Right renal pelvis (tissue), 4 donors: ENCODE measurements around the gene LMO7. TPM values are rescaled to one million over a fixed set of nuclear protein-coding genes. Genes with fewer than 3 reads are reported as not detected.
A peak's percentile ranks its signal among the peaks of the same experiment; 100 is the strongest.
"Not testable (repeated sequence)": the region's sequence is repeated elsewhere in the genome, so short reads cannot be mapped to it uniquely, and the experiment has no call there.

Source experiments
- DNase-seq, 4 donors: peaks; one replicate each; pipeline ENCODE4 v3.0.0-alpha.2; 2013; ENCODE audit warnings: low read depth in 4 of 4, low spot score in 3 of 4, missing footprints in 1 of 4
- polyA plus RNA-seq, 4 donors: library from polyadenylated mRNA; unstranded; fragments of 120-200 nt; gene quantifications; one replicate each; pipeline ENCODE4 v1.2.1, GENCODE V29; 2013; ENCODE audit not compliant: insufficient read length in 4 of 4

LMO7 gene
- polyA plus RNA-seq, 4 donors, result 68.2 to 101 (median 79.5) TPM

DNA sequence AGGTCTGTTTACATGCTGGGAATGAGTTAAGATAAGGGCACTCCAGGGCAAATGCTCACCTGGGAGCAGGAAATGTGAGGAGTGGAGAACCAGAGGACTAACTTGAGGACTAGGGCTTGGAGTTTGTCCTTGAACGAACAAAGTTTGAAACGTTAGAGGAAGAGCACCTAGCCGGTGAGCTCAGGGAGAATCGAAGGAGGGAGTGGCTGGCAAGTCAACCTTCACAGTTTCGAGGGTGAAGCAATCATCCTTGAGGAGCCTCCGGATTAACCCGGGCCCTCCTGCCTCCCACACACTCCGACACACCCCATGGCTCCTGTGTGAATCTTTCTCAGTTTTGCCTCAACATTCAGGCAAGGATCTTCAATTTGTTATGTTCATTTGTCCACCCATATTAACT lies 58.6 kb downstream of the LMO7 start:
- no peak for DNase-seq

DNA sequence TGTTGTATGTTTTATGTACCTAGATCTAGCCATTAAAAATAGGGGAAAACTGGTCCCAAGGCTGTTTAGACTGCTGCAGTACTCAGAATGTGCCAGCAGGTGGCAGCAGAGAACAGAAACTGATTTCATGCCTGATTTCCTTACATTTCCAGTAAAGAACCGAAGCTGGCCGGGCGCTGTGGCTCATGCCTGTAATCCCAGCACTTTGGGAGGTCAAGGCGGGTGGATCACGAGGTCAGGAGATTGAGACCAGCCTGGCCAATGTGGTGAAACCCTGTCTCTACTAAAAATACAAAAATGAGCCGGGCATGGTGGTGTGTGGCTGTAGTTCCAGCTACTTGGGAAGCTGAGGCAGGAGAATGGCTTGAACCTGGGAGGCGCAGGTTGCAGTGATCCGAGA lies 59.8 kb downstream of the LMO7 start:
- DNase-seq, result peak; percentile 53 to 82 (median 74)

GRCh38 chr13:75699062-75699461 lies 62.9 kb downstream of the LMO7 start:
- DNase-seq, result no peak

- DNase-seq, result not testable (repeated sequence)
Measured at GRCh38 chr13:75699717-75700116, 63.6 kb downstream of the LMO7 start.

DNA sequence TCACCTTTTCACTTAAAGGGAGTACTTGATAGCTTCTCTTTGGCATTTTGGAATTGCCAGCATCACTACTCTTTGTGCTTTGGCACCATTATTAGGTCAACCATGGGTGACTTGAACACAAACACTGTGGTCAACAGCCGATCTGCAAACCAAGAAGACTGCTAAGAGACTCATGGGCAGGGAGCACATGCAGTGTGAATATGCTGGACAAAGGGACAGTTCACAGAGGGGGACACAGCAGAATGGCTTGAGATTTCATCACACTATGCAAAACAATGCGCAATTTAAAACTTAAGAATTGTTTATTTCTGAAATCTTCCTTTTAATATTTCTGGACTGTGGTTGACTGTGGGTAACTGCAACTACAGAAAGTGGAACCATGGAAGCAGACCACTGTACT lies 64.4 kb downstream of the LMO7 start:
- DNase-seq, result no peak

- DNase-seq, result no peak
Measured at GRCh38 chr13:75702476-75702875, 66.3 kb downstream of the LMO7 start.

GRCh38 chr13:75703769-75704168 lies 67.6 kb downstream of the LMO7 start:
- no peak for DNase-seq

DNA sequence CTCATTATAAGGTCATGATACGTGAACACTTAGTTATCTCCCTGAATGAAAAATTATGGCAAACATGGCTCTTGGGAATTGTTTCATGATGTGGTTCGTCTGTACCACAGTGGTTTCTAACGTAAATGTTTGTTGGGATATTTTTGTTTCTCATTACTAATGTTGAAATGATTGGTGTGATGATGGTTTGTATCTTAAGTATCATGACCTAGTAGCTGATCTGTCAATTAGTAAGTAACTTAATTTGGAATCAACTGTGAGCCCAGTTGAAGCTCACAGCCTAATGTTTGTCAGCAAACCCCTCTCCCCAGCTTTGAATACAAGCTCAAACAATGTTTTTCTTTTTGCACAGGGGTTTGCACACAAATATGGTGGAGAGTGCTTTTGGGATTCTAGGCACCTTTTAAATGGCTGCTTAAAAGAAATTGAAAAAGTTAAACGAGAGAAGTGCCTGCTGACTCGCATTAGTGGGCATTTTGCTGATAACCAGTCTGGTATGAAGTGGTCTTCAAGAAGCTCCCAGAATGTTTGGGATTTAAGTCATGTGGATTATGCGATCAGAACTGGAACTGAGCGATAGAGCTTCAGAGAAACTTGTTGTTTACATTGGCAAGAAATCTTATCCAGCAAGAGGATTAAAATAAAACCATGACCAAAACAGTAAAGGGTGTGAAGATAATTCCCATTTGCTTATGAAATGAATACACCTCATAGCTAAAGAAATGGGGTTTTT lies 68.2 kb downstream of the LMO7 start:
- no peak for DNase-seq

DNA sequence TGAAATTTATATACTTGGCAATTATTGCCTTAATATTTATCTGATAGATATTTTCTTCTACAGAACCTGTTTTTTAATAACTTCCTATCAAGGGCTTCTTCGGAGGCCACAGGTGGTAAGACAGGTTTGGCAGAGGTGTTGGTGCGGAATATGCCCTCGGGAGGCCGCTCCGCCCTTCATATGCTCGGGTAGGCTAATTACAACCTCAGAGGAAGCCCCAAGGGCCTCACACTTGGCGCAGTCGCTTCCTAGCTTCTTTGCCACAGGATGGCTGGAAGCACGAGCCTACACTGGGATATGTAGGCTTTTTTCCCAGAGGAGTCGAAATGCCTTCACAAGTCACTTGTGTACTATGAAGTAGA lies 68.8 kb downstream of the LMO7 start:
- no peak for DNase-seq

GRCh38 chr13:75705395-75705794 lies 69.3 kb downstream of the LMO7 start:
- no peak for DNase-seq

GRCh38 chr13:75705908-75706307 lies 69.8 kb downstream of the LMO7 start:
- DNase-seq, result no peak

GRCh38 chr13:75713852-75714251 lies 77.7 kb downstream of the LMO7 start:
- DNase-seq, result no peak

GRCh38 chr13:75715601-75716523 lies 79.7 kb downstream of the LMO7 start:
- no peak for DNase-seq

DNA sequence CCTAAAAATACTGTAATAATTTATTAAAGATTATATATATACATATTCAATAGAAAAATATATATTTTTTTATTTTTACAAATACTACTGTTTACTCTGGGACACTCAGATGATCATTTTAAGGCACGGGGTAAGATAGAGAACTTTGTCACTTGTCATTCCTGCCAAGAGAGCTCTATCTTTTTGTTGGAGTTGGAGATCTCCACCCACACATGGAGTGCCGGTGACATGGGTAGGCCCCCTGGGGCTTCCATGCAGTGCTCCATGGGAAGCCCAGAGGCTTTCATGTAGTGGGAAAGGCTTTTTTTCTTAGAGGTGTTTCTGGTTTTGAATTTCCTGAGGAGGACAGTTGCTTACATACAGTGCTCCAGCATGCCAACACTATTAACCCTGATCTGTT lies 81.4 kb downstream of the LMO7 start:
- no peak for DNase-seq

DNA sequence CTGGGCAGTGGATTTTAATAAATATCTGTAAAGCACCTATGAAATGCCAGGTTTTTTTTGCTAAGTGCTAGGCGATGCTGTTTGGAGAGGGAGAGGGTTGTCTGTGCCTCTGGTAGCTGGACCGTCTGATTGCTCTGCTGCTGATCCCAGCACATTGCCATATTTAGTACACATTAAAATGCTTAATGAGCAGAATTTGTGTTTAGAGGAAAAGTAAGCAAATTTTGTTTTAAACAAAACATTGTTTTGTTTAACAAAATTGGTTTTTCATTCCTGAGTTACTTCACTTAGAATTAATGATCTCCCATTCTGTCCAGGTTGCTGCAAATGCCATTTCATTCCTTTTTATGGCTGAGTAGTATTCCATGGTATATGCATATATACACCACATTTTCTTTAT lies 85.2 kb downstream of the LMO7 start:
- no peak for DNase-seq

GRCh38 chr13:75723901-75724300 lies 87.8 kb downstream of the LMO7 start:
- no peak for DNase-seq

DNA sequence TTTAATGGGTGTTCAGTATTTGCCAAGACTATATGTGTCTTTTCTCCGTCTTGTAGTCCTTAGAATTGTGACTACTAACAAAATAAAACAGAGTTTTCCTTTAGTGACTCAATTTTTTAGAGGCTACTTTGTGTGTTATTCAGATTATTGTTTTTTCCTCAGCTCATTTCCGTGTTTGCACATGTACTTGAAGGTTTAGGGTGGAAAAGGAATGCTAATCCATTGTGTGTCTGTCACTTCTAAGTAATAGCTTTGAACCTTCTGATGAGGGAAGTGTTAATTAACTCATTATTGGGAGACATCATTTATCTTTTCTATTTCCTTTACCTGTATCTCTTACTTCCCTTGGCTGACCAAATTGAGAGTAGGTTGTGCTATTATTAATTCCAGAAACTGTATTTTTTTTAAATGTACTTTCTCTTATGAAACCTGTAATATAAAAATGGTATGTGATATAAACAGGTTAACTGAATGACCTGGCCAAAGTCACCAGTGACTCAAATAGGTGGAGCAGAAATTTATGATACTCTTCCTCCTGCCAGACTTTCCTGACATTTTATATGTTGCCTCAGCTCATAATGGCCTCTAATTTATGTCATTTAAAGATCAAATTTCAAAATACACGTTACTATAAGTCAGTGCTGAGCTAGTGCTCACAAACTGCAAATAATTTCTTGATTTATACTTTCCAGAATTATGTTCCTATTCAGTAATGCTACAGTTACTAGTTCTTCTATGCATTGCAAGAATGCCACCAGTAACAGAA lies 88.8 kb downstream of the LMO7 start:
- DNase-seq, result no peak

- DNase-seq, result no peak
Measured at GRCh38 chr13:75725736-75726135, 89.6 kb downstream of the LMO7 start.

GRCh38 chr13:75726306-75726705 lies 90.2 kb downstream of the LMO7 start:
- no peak for DNase-seq

DNA sequence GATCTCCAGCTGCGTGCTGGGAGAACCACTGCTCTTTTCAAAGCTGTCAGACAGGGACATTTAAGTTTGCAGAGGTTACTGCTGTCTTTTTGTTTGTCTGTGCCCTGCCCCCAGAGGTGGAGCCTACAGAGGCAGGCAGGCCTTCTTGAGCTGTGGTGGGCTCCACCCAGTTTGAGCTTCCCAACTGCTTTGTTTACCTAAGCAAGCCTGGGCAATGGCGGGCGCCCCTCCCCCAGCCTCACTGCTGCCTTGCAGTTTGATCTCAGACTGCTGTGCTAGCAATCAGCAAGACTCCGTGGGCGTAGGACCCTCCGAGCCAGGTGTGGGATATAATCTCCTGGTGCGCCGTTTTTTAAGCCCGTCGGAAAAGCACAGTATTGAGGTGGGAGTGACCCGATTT lies 97.0 kb downstream of the LMO7 start:
- not testable (repeated sequence) for DNase-seq

- no peak for DNase-seq
Measured at GRCh38 chr13:75736173-75736572, 100.0 kb downstream of the LMO7 start.
